IPS-NIHi7 (cell line): ENCODE results near the gene ZNF202.
"Not testable (repeated sequence)": the region's sequence is repeated elsewhere in the genome, so short reads cannot be mapped to it uniquely, and the experiment has no call there.

ENCODE experiments used
- DNase-seq: peaks from one replicate; pipeline ENCODE4 v3.0.0; 2012; ENCODE audit warnings: mixed read lengths; ENCODE audit errors: extremely low spot score

Gene ZNF202

DNA sequence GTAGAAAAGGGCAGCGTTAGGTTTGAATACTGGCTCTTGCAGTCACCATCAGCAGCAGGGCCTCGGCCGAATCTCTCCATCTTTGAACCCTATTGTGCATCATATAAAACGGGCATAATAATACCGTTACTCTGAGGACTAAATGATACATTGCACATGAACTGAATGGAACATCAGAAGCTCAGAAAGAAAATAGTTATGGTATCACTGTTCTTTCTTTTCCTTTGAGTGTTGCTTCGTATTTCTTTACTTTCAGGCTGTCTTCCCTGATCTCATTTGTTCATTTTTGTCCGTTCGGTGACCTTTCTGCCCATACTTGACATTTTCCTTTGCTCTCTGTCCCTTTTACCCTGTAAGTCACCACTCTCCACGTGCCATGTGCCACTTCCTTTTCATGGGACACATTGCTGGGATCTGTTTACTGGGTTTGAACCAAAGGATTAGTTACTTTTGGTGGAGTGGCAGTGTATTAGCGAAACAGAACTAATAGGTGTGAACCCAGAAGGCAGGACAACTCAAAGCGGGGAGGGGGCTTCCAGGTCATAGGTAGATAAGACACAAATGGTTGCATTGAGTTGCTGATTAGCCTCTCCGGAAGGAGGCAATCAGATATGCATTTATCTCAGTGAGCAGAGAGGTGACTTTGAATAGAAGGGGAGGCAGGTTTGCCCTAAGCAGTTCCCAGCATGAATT is 717 bp upstream of the ZNF202 start:
- peak; percentile 26 for DNase-seq

DNA sequence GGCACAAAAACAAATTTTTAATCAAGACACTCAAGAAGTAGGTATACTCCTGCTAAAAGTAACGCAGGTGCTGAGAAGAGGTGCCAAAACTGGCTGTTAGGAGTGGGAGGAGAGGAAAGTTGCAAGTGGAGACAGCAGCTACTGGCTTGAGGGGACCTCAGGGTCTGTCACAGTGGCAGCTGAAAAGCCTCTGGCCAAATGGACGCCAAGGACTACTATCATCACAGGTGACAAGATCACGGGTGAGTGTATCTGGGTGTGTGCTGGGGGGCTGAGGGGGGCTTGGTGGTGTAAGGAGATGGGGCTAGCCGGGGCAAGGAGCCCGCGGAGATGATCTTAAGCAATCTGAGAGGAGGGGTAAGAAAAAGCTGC is 687 bp downstream of the ZNF202 start:
- no peak for DNase-seq

DNA sequence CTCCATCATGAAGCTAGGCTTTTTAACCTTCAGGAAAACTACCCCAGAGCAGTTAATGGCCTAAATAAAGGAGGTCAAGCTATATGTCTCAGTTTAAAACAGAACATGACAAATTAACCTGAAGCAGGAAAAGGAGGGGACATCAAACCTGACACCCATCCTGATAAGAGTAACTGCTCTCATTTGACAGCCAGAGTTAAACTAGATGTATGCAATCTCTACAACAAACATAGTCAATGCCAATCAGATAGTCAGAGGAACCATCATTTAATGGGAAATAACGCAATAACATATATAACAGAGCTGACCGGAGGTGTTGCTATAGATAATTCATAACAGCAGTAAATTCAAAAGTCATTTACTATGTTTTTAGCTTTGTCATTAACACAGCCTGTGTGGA is 3.1 kb downstream of the ZNF202 start:
- no peak for DNase-seq

DNA sequence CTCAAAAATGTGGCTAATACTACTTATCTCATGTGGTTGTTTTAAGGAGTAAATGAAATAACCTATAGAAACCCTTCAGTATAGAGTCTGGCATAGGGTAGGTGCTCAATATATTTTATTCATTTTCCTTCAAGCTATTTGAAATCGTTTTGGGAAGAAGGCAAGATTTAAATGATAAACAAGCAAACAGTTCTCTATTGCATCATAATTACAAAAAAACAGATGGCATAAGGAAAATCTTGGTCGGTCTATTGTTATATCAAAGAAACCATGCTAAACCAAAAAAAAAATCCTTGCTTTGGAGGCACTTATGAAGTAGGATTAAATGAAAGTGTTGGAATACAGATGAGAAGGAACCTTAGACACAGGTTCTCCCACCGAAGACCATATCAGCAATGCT is 4.7 kb downstream of the ZNF202 start:
- DNase-seq, result no peak

DNA sequence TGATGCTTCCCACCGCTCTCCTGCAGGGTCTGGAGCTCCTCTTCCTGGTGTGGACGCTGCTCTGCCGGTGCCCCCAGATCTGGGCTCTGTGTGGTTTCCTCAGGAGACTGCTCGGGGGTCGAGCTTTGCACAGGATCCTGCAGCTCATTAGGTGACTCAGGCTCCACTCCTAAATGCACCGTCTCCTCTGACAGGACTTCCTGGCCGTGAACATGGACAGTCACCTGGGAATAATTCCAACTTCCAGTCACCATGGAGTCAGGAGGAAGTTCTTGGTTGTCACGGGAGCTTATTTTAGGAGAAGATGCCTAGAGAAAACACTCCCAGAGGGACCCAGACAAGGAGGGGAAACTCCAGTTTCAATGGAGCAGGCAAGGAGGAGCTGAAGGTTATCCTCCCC is 11.9 kb downstream of the ZNF202 start:
- no peak for DNase-seq

DNA sequence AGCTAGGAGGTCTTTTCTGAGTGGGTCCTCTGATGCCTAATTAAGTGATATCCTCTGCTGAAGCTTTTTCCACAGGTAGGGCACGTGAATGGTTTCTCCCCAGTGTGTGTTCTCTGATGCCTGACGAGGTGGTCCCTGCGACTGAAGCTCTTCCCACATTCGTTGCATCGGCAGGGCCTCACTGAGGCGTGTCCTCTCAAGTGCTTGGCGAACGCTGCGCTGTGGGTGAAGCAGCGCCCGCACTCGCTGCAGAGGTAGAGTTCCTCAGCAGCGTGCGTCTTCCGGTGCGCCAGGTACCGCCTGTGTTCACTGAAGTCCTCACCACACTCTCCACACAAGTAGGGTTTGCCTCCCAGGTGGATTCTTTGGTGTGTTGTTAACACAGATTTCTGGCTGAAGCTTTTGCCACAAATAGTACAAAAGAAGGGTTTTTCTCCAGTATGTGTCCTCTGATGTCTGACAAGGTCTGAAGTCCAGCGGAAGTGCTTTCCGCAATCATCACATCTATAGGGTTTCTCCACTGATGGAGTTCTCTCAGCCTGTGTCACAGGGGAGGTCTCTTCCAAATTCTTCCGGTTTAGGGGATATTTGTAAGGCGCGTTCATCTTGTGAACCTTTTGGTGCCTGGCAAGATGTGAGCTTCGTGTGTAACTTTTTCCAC is 15.3 kb downstream of the ZNF202 start:
- DNase-seq, result no peak

DNA sequence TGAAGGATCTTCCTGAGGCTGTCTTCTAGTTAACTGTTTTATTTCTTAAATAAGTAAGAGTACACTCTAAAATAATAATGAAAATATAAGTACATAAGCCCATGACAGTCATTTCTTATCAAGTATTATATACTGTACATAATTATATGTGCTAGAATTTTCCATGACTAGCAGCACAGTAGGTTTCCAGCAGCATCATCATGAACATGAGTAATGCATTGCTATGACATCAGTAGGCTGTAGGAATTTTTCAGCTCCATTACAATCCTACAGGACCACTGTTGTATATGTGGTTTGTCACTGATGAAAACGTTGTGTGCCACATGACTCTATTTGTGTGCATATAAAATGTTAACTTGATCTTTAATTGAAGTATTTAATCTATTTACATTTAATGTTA is 22.0 kb downstream of the ZNF202 start:
- DNase-seq, result no peak

DNA sequence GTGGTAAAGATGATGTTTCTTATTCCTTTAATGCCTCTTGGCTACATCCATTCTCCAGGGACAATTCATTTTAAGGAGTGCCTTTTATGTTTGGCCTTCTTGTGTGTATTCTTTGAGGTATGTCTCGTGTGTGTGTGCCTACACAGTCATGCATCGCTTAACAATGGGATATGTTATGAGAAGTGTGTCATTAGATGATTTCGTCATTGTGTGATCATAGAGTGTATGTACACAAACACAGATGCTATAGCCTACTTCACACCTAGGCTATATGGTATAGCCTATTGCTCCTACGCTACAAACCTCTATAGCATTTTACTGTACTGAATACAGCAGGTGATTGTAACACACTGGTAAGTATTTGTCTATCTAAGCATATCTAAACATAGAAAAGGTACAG is 23.0 kb downstream of the ZNF202 start:
- DNase-seq, result no peak

DNA sequence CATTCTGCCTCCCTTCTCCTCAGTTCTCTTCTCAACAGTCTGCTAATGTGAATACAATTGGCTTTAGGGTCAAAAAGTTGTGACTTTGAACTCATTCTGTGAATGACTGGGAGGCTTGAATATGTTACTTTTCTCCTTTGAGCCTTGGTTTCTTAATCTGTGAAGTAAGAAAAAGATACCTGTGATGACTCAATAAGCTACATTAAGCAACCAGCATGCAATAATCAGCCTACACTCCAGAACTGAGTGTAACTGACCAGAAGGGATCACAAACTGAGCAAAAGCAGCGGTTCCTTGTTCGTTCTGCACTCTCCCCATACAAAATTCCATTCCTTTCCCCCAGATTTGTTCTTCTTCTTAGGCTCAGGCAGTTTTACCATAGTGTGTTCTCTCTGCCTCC is 23.4 kb downstream of the ZNF202 start:
- no peak for DNase-seq

DNA sequence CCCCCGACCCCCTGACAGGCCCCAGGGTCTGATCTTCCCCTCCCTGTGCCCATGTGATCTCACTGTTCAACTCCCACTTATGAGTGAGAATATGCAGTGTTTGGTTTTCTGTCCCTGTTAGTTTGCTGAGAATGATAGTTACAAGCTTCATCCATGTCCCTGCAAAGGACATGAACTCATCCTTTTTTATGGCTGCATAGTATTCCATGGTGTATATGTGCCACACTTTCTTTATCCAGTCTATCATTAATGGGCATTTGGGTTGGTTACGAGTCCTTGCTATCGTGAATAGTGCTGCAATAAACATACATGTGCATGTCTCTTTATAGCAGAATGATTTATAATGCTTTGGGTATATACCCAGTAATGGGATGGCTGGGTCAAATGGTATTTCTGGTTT is 28.8 kb downstream of the ZNF202 start:
- not testable (repeated sequence) for DNase-seq

DNA sequence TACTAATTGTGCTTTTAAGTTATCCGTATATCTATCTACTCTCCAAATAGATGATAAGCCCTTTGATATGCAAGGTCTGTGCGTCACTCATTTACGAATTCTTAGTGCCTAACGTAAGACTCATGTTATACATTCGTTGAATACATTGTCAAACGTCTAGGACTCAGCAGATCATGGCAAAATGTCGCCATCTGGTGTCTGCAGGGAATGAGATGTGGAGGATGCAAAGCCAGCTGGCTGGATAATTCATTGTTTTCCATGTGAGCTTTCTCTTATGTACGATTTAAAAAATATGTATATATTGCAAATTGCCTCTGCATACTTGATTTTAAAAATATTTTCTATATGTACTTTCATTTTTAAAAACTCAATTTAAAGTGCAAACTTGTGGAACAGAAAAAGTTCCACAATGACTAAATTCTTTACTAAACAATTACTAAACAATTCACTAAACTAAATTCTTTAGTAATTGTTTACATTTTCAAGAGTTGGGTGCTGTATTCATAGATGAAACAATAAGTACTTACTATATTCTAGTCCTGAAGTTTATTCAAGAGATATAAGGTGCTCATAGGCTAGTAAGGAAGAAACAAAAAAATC is 33.8 kb downstream of the ZNF202 start:
- DNase-seq, result peak; percentile 68

DNA sequence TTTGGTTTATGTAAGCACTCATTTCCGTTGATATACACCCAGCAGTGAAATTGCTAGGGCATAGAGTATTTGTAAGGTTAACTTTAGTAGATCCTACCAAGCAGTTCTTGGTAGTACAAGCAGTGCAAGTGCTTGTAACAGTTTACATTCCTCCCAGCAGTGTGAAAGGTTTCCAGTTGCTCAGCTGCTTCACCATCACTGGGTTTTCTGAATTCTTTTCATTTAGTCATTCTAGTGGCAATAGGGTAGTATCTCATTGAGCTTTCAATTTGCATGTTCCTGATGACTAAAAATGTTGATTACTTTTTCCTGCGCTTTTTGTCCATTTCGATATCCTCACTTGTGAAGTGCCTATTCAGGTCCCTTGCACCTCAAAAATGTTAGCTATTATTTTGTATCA is 34.3 kb downstream of the ZNF202 start:
- no peak for DNase-seq

DNA sequence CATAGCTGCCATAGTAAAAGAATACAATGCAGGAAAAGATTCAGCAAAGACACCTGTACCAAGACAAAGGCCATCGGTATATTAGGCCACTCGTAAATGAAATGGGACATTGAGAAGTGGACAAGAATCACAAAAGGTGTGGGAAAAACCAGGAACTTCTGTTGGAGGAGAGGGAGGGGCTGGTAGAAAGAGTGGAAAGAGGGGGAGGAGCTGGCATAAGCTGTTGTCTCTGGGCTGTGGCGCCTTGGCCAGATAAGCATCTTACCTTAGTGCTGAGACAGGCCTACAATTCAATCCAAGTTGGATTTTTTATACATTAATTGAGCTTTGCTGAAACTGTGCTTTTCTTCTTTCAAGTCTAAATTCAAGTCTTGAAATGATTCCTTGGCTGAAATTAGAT is 37.1 kb downstream of the ZNF202 start:
- DNase-seq, result no peak

DNA sequence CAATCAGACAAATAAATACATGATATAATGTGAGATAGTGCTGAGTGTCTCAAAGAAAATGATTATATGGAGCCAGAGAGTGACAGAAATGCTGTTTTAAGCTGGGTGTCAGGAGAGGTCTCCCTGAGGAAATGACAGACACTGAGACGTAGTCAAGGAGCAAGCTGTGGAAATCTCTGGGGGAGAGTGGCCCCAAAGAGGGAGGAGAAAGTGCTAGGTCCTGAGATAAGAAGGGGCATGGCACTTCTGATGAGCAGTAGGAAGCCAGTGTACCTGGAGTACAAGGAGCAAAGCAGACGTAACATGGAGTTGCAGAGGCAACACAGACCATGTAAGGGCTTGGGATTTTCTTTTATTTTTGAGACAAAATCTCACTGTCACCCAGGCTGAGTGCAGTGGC is 38.8 kb downstream of the ZNF202 start:
- DNase-seq, result no peak

DNA sequence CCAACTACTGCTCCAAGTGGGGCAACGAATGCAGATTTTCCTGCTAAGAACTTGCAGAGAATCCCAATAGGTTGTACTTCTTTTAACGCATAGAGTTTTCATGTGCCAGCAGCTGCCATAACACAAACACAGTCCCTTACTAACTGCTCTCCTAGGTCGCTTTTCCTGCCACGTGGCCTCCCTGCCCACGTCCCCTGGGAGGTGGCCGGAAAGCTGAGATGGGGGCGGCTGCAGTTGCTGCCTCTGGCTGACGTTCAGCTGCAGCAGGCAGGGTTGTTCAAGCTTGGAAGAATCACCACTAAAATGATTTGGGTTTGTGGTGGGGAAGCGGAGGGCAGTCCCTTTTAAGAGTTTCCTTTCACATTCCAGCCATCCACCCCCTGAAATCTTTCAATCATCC is 39.3 kb downstream of the ZNF202 start:
- DNase-seq, result no peak

DNA sequence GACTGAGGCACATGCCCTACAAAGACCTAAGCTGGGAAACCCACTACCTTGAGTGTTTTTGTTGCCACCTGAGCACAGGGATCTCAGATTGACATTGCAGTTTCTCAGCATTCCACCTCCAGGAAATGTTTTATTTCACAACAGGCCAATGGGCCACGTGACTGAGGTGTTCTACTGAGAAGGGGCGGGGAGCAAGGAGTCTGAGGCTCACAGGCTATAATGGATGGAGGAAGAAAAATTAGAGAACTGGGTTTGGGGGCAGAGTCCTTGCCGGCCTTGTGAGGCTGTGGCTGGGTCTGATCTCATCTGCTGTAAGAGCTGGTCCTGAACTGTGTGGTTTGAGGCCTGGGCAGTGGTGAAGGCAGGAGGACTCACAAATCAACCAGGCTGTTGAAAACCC is 40.7 kb downstream of the ZNF202 start:
- DNase-seq, result no peak

DNA sequence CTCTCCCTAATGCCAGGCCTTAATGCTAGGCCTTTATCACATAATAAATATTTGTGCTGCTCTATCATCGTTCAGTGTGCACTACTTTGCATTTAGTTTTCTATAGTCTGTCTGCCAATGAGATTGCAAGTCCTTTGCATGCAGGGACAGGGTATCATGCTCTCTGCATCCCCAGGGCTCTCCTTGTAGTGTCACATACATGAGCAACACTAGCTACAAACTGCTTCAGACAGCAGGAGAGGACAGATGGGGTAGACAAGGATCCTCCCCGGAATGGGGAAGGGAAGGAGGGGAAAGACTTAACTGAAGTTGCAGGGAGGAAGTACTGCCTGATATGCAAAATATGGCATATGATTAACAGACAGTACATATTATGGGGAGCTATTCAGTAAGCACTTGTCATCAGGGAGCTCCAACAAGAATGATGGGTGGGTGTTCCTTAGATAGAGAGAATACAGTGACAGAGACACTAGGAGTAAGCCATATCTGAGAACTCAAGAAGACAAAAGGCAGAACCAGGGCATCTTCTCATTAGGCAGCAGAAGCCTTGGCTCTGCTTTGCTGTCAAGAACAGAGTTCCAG is 42.8 kb downstream of the ZNF202 start:
- DNase-seq, result no peak

DNA sequence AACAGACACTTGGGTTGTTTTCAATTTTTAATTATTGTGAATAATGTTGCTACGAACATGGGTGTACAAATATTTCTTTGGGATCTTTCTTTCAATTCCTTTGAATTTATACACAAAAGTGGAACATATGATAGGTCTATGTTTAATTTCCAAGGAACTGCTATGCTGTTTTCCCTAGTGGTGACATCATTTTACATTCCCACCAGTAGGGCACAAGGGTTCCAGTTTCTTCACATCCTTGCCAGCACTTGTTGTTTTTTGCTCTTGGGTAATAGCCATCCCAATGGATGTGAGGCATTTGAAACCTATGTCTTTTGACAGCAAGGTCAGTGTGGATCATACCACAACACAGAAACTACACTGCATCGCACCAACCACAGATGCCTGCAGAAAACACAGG is 45.3 kb downstream of the ZNF202 start:
- DNase-seq, result no peak

DNA sequence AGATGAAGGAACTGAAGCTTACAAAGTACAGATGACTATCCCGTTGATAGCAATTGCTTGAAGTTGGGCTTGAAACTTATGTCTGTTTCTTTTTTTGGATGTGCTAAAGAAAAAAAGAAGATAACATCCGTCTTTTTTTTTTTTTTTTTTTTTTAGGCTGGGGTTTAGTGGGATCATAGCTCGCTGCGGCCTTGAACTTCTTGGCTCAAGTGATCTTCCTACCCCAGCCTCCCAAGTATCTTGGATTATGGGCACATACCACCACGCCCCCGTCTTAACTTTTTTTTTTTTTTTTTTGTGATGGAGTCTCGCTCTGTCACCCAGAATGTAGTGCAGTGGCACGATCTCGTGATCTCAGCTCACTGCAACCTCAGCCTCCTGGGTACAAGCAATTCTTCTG is 46.2 kb downstream of the ZNF202 start:
- no peak for DNase-seq

DNA sequence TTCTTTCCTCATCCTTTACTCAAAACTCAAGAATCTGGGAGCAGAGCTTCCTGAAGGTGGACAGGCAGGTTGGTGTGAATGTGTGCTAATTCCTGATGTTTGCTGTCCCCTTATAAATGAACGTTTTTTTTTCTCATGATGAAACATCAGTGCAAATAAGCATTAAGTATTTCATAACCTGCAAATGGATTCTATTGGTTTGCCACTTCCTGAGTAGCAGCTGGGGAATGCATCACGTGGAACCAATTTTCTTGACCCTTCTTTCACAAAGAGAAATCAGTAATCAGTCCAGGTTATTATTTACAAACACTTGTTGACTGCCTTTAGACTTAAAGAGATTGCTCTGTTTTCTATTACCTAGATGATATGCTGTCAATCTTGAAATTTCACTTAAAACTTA is 46.9 kb downstream of the ZNF202 start:
- no peak for DNase-seq

DNA sequence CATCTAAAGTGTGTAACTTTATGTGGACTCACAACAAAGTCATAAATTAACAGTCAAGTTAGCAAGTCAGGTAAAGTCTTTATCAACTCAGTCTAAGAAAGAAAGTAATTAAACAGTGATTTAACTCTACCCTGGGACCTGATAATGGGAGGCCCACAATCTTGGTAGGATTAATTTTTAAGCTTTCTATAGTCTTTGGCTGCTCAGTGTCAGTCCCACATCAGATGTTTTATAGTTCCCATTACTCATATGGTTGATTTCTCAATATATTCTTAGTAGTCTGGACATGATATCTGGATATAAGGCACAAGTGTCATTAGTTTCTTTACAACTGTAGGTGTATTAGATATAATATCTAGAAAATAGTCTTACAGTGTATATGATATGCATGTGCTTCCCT is 48.5 kb downstream of the ZNF202 start:
- no peak for DNase-seq

DNA sequence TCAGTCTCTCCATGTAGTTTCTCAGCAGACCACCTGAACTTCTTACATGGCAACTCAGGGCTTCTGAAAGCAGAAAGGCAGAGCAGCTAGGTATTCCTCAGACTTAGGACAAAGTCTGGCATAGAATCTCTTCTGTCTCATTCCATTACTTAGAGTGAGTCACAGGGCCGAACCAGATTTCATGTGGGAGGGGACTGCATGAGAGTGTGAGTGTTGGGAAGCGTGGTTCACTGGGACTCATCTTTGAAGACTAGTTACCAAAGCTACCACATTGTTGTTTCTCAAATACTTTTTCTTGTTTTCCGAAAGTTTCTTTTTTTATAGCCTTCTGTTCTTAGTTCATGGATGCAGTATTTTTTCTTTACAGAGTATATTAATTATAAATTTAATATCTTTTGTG is 51.0 kb downstream of the ZNF202 start:
- peak; percentile 23 for DNase-seq

DNA sequence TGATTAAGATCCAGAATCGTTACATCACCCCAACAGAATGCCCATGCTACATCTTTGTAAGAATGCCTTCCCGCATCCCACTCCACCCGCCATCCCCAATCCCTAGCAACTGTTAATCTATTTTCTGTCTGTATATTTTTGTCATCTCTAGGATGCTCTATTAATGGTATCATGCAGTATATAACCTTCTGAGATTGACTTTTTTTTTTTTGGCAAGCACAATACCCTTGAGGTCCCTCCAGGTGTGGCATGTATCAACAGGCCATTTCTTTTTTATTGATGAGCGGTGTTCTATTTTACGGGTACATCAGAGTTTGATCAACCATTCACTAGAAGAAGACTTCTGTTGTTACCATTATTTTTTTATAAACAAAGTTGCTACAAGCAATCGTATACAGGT is 56.9 kb downstream of the ZNF202 start:
- DNase-seq, result no peak
